Measurements from ENCODE around the gene CLEC4M. TPM values are rescaled to one million over a fixed set of nuclear protein-coding genes. Genes with fewer than 3 reads are reported as not detected.
"Not testable (repeated sequence)": the region's sequence is repeated elsewhere in the genome, so short reads cannot be mapped to it uniquely, and the experiment has no call there.

CLEC4M gene
- total RNA-seq, 2 donors from 2014 or later = not detected

- Mint-ChIP-seq H3K36me3 (peaks cover 13% of the 10 kb centered on the region), H3K9me3 (peaks cover 6% of the 10 kb centered on the region), H3K27me3 (peaks cover 0 to 13% of the 10 kb centered on the region in 2 donors), H3K4me1 (ENCODE audit: low read depth in 2 of 2) (peaks cover 15 to 22% of the 10 kb centered on the region in 2 donors), H3K27ac (no peak overlapping the region), H3K4me3 (no peak overlapping the region)
- DNase-seq (ENCODE audit: low spot score) (no peak), ATAC-seq (no peak)
Measured at GRCh38 chr19:7811989-7812388, 48.9 kb downstream of the CLEC4M start.

- no peak for ATAC-seq
- Mint-ChIP-seq H3K36me3 (peaks cover 16% of the 10 kb centered on the region), H3K4me1 (ENCODE audit: low read depth in 2 of 2) (peaks cover 6 to 12% of the 10 kb centered on the region in 2 donors), H3K27ac (peak overlapping the region in 1 of 2 donors; percentile 34), H3K4me3 (no peak overlapping the region), H3K27me3 (peaks cover 13 to 25% of the 10 kb centered on the region in 2 donors), H3K9me3 (peaks cover 6% of the 10 kb centered on the region)
- no peak for DNase-seq (ENCODE audit: low spot score)
Measured at GRCh38 chr19:7815325-7815724, 52.3 kb downstream of the CLEC4M start.

- not testable (repeated sequence) for DNase-seq (ENCODE audit: low spot score); H3K27ac Mint-ChIP-seq; ATAC-seq; H3K9me3 Mint-ChIP-seq; H3K4me3 Mint-ChIP-seq
- H3K27me3 Mint-ChIP-seq = peaks cover 21 to 31% of the 10 kb centered on the region in 2 donors
- H3K36me3 Mint-ChIP-seq = peaks cover 12% of the 10 kb centered on the region
- peaks cover 6 to 12% of the 10 kb centered on the region in 2 donors for H3K4me1 Mint-ChIP-seq (ENCODE audit: low read depth in 2 of 2)
Measured at GRCh38 chr19:7816040-7816439, 53.0 kb downstream of the CLEC4M start.

- H3K4me1 Mint-ChIP-seq (ENCODE audit: low read depth in 2 of 2) = peaks cover 6 to 12% of the 10 kb centered on the region in 2 donors
- H3K27ac Mint-ChIP-seq = no peak overlapping the region
- peaks cover 4% of the 10 kb centered on the region for H3K36me3 Mint-ChIP-seq
- H3K4me3 Mint-ChIP-seq = no peak overlapping the region
- H3K9me3 Mint-ChIP-seq = no peaks in the 10 kb centered on the region
- peaks cover 24 to 35% of the 10 kb centered on the region in 2 donors for H3K27me3 Mint-ChIP-seq
- ATAC-seq (no peak), DNase-seq (ENCODE audit: low spot score) (no peak)
Measured at GRCh38 chr19:7817801-7818200, 54.8 kb downstream of the CLEC4M start.

- H3K27ac Mint-ChIP-seq = no peak overlapping the region
- peaks cover 6 to 12% of the 10 kb centered on the region in 2 donors for H3K4me1 Mint-ChIP-seq (ENCODE audit: low read depth in 2 of 2)
- H3K9me3 Mint-ChIP-seq = no peaks in the 10 kb centered on the region
- ATAC-seq = no peak
- peaks cover 4% of the 10 kb centered on the region for H3K36me3 Mint-ChIP-seq
- H3K27me3 Mint-ChIP-seq = peaks cover 34 to 37% of the 10 kb centered on the region in 2 donors
- no peak for DNase-seq (ENCODE audit: low spot score)
- H3K4me3 Mint-ChIP-seq = no peak overlapping the region
Measured at GRCh38 chr19:7818806-7819205, 55.8 kb downstream of the CLEC4M start.

Other genes with a start within 250 kb of the CLEC4M start
- 10 to 100 TPM; 10.2 to 15.6 TPM for gene ZNF358, start 247.1 kb upstream of the CLEC4M start, total RNA-seq
- gene MCOLN1, start 240.6 kb upstream of the CLEC4M start, total RNA-seq = 10 to 100 TPM; 26.0 to 41.2 TPM
- 100 to 1,000 TPM; 259 to 369 TPM for gene PNPLA6, start 227.5 kb upstream of the CLEC4M start, total RNA-seq
- gene CAMSAP3, start 167.4 kb upstream of the CLEC4M start, total RNA-seq = 1 to 10 TPM in 1 of 2 donors, under 1 TPM in 1; 0.36 to 1.2 TPM
- 10 to 100 TPM; 42.2 to 46.1 TPM for gene XAB2, start 133.7 kb upstream of the CLEC4M start, total RNA-seq
- 10 to 100 TPM; 75.9 to 95.7 TPM for gene PET100, start 133.4 kb upstream of the CLEC4M start, total RNA-seq
- 1 to 10 TPM; 1.2 to 1.5 TPM for gene PCP2, start 129.5 kb upstream of the CLEC4M start, total RNA-seq
- 100 to 1,000 TPM; 233 to 247 TPM for gene STXBP2, start 126.1 kb upstream of the CLEC4M start, total RNA-seq
- gene RETN, start 94.2 kb upstream of the CLEC4M start, total RNA-seq = not detected
- not detected for gene MCEMP1, start 86.2 kb upstream of the CLEC4M start, total RNA-seq
- 10 to 100 TPM; 57.9 to 75.7 TPM for gene TRAPPC5, start 82.4 kb upstream of the CLEC4M start, total RNA-seq
- gene FCER2, start 61.1 kb upstream of the CLEC4M start, total RNA-seq = under 1 TPM in 1 of 2 donors, not detected in 1; 0.78 TPM
- gene CLEC4G, start 31.1 kb upstream of the CLEC4M start, total RNA-seq = not detected
- gene CD209, start 15.7 kb upstream of the CLEC4M start, total RNA-seq = not detected
- gene EVI5L, start 67.0 kb downstream of the CLEC4M start, total RNA-seq = 10 to 100 TPM in 1 of 2 donors, 1 to 10 TPM in 1; 7.8 to 11.5 TPM
- gene PRR36, start 111.1 kb downstream of the CLEC4M start, total RNA-seq = not detected
- gene LRRC8E, start 125.3 kb downstream of the CLEC4M start, total RNA-seq = not detected
- gene MAP2K7, start 140.6 kb downstream of the CLEC4M start, total RNA-seq = 10 to 100 TPM; 45.2 to 47.1 TPM
- gene TGFBR3L, start 151.6 kb downstream of the CLEC4M start, total RNA-seq = 1 to 10 TPM; 4.7 to 5.6 TPM
- 10 to 100 TPM; 25.4 to 48.6 TPM for gene SNAPC2, start 157.1 kb downstream of the CLEC4M start, total RNA-seq
- gene CTXN1, start 162.9 kb downstream of the CLEC4M start, total RNA-seq = under 1 TPM in 1 of 2 donors, not detected in 1; 0.33 TPM
- 100 to 1,000 TPM in 1 of 2 donors, 10 to 100 TPM in 1; 76.0 to 126 TPM for gene TIMM44, start 180.4 kb downstream of the CLEC4M start, total RNA-seq
- gene ELAVL1, start 242.4 kb downstream of the CLEC4M start, total RNA-seq = 100 to 1,000 TPM; 124 to 137 TPM

Measured in natural killer cell treated with Interleukin-12 subunit alpha and Interleukin-12 subunit beta and Interleukin-15 and Interleukin-18, amount 100 ng/mL, for 72 hours (primary cell).